ENCODE results near the gene ACKR3.

Gene ACKR3

DNA sequence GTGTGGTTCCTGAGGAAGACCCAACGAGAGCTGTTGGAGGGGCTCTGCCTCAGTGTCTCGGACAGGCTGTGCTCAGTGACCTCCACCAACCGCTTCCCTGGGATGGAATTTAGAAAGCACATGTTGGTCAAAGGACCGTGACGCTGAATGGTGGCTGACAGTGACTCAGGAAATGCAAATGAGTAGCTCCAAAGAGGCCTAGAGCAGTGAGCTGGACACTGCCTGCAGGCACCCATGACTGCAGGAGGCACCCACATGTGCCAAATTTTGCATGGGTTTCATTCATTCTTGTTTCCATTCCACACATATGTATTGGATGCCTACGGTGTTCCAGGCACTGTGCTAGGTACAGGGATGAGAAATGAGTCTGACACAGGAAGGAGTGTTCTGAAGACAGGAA lies 46.4 kb downstream of the ACKR3 start:
- no peak for DNase-seq

DNA sequence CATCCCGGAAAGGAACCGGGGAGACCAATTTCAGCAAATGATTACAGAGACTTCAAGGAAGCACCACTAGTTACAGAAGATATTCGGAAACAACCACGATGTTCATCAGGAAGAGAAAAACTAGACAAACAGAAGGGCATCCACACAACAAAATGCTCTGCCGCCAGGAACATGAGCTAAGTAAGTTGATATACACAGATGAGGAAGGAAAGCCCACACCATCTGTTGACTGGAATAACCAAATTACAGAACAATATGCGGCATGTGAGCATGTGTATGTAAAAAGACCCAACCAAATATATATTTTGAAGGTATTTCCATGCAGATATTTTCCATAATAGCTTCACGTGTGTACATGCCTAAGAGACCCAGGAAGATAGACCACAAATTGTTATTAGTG lies 47.0 kb downstream of the ACKR3 start:
- DNase-seq = no peak

DNA sequence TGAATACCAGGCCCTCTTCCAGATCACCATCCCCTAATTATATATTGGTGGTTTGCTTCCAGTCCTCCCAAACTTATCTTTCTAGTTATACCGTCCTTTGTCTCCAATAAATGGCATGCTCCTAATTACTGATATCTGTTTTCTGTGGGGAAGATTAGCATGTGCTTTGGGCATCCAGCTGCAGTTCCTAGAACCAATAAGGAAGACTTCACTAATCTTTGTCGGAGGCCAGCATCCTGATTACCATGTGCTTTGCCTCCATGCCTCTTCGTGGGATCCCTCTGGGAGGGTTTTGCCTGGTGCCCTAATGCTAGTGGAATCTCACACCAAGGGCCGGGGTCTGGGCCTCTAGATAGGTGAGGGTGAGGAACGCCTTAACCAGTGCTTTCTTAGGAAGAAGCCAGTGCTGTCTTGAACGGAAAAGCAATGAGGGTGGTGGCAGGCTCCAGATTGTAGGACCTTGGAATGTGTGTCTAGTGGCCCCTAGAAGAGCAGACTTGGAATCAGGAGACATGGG lies 47.7 kb downstream of the ACKR3 start:
- DNase-seq = no peak

DNA sequence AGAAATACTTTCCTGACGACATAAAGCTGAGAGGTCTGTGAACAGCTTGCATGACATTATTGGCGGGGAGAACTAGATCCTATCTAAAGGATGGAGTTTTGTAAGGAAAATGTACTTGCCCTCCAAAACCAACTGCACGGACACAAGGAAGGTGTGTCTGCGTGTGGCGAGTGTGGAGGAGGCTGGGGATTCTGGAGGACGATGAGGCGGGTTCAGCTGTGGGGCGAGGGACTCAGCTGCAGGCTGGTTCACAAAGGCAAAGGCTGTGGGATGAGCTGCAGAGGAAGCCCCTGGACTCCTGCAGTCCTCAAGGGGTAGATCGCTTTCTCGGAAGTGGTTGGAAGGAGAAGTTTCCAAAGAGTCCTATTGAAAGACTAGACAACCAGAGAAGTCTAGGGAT lies 48.2 kb downstream of the ACKR3 start:
- no peak for DNase-seq

DNA sequence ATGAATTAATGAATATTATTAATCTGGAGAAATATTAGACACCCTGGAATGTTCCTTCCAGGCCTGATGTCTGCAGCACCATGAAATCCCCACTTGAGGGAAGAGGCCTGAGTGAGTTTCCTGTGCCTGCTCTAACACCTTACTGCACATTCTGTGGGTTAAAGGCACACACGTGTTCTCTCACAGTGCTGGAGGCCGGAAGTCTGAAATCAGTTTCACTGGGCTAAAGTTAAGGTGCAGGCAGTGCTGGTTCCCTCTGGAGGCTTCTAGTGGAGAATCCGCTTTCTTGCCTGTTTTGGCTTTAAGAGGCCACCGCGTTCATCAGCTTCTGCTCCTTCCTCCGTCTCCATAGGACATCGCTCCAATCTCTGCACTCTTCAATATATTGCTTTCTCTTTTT lies 48.7 kb downstream of the ACKR3 start:
- DNase-seq = no peak

DNA sequence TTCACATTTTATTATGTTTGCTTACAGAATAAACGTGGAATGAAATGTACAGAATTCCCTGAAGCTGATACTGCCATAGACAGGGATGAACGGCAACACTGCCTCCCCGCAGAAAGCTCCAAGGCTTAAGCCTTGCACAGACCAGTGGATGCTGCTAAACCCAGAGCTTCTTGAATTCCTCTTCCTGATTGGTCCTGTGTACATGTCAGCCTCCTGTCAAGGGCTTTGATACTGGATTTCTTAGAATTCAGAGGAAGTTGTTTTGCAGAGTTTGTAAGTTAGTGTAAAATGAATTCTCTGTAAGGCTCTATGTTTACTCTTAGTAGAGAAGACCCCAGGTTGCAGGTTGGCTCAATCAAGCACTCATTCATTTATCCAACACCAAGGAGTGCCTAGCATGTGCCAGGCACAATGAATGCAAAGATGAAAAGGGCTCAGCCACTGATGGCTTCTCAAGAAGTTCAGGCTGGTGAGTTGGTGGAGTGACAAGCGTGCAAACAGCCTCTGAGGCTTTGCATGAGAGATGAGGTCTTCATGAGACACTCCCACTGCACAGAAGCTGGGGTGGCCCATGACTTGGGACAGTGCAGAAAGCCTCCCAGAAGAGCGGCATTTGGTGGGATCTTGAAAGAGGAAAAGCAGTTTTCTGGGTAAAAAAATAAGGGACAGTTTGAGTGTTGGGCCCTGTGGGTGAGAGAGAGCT lies 50.4 kb downstream of the ACKR3 start:
- no peak for DNase-seq

DNA sequence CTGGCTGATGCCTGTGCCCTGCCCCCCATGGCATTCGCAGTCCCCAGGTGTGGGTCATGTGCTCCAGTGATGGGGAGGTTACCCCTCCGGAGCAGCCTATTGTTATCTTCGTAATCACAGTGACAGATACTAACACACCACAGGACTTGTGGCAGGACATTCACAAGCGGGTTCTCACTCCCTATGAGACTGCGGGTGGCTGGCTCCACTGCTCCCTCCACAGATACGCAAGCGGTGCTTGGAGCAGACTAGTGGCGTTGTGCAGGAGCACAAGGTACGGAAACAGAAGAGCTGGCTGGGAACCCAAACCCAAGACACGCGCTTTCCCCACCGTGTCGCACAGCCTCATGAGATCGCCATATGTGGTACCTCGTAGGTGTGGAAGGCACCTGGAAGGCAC lies 52.2 kb downstream of the ACKR3 start:
- no peak for DNase-seq

DNA sequence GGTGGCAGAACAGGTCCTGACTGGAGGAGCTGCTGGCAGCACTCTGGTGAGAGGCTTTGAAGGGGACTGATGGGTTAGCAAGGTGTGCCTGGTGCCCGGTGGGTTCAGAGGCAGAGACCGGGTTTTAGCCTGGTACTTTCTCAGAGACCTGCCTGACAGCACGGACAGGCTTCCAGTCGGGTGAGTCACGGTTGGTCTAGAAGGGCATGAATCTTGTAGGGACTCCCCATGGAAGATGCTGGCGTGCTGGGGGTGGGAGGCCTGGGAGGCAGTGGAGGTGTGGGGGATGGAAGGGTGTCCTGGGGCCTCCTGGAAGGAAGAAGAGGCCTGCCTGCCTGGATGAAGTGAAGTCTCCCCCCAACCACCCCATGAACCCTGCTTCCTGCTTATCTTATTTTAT lies 52.6 kb downstream of the ACKR3 start:
- DNase-seq = no peak

DNA sequence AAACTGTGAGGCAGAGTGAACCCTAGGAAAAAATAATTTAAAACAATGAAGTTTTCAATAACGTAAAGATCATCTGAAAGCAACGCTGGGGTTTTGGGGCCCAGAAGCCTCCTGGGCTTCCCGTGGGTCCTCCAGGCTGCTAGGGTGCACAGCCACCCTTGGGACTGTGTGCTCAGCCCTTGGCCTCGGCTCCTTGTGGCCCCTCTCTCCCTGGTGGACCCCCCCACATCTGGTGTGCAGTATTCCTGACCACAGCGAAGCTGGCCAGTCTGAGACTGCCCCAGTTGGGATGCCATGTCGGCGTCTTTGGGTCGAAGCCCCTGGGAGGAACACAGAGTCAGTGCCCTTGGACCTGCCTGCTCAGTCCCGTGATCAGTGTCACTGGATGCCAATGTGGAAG lies 53.0 kb downstream of the ACKR3 start:
- DNase-seq = no peak

DNA sequence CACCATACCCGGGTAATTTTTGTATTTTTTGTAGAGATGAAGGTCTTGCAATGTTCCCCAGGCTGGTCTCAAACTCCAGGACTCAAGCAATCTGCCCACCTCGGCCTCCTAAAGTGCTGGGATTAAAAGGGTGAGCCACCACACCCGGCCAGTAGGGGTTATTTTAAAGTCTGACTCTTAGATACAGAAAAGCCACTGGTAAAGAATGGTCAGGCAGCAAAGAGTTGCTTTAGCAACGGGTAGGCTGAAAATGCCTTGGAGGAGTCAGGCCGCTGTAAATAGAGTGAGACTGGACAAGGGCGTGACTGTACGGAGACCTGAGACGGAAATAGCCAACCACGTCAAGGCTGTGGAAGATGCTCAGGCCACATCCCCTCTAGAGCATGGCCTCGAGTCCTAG lies 54.2 kb downstream of the ACKR3 start:
- DNase-seq = no peak

DNA sequence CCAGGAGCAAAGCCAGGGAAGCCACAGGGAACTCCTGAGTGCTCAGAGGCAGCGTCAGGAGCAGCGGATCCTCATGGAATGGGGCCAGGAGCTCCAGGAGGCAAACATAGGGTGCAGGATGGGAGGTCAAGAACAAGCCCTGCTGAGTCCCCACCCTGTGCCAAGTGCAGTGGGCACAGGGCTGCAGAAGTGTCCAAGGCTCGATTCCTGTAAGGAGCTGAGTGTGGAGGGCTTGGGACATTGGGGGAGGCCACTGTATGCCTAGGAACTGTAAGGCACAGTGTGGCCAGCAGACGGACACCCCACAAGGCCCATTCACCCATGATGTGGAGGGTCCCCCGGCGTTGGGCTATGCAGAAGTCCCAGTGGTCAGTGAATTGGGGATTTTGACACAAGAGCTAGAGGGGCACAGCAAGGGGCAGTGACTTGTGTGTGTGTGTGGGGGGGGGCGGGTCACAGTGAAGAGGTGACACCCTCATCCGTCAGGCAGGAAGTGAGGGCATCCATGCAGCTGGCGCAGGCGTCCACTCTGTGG lies 55.6 kb downstream of the ACKR3 start:
- no peak for DNase-seq

DNA sequence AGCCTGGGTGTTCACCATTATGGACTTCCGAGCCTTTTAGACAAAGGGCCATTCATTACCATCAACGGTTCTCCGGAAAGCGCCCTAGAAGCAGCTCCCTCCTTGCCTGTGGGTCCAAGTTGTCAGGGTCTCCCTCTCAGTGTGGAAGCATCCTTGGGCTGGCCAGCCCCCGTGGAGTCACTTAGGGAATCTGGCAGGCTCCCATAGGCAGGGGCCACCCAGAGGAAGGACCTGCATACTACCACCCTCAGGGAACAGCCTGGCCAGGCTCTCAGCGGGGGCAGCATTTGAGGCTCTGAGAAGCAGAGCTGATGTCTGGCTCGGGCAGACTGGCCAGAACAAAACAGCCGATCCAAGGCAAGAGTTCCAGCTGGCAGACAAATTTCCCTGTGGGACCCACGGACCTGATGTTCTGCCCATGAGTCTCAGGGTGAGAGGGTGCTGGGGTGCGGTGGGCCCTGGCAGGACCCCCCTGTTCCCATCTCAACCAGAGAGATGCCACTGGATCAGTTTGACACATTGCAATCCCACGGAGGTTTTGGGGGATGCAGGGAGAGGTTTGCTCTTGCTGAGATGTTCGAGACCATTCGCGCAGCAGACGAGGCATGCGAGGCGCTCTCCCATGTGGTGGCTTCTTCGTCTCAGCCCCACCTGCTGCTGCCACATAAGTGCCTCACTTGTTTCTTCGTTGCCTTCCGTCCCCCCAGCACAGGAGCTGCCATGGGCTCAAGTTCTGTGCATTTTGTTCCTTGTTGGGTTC lies 56.9 kb downstream of the ACKR3 start:
- no peak for DNase-seq

DNA sequence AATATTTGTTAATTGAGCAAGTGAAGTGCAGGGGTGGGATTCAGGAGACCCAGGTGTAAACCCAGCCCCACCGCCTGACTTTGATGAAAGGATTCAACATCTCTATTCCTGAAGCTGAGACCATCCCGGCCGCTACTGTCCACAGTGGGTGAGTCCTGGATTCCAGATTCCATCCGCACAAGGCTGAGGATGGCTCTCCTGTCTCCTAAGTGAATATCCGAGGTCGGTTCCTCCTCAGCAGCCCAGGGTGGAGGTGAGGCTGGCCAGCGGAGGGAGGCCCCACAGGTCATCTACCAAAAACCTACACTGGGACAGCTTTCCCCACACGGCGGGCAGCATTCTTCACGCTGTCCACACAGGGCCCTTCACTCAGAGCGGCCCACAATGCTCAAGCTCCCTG lies 57.6 kb downstream of the ACKR3 start:
- DNase-seq = no peak

DNA sequence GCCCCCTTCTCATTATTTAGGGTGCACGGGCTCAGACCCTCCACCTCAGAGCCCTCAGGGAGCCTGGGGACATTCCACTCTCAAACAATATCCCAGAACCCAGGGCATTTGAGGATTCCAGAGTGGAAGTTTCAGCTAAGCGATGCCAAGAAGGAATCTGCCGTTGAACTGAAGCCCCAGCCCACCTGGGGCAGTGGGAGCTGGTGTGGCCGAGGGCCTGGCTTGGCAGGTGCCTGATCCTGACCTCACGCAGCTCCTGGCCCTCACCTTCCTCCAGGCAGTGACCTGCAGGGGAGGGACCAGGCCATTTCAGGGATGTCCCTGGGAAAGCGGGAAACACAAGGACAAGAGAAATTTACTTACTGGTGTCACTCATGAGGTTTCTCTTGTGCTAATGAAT lies 58.2 kb downstream of the ACKR3 start:
- DNase-seq = no peak

DNA sequence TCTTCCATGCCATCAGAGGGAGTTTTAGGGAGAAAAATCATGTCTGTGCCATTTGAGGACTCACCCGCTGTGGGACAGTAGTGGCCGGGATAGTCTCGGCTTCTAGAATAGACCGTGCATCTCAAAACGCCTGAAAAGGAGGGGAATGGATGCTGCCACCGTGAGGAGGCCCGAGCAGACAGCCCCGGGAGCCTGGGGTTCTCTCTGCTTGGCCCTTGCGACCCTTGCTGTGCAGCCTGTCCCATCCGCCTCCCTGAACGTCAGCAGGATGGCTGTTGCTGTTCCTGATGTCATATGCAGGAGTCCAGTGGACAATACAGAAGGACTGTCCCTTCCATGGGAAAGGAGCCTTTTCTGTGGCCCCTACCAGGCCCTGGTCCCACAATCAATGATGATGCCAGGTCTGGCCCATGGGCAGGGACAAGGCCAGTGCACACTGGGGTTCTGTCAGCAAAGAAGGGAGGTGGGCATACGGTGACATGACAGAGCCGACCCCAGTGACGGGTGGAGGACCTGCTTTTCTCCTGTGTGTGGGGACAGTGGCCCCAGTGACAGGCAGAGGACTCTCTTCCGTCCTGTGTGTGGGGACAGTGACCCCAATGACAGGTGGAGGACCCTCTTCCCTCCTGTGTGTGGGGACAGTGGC lies 58.8 kb downstream of the ACKR3 start:
- DNase-seq = no peak

DNA sequence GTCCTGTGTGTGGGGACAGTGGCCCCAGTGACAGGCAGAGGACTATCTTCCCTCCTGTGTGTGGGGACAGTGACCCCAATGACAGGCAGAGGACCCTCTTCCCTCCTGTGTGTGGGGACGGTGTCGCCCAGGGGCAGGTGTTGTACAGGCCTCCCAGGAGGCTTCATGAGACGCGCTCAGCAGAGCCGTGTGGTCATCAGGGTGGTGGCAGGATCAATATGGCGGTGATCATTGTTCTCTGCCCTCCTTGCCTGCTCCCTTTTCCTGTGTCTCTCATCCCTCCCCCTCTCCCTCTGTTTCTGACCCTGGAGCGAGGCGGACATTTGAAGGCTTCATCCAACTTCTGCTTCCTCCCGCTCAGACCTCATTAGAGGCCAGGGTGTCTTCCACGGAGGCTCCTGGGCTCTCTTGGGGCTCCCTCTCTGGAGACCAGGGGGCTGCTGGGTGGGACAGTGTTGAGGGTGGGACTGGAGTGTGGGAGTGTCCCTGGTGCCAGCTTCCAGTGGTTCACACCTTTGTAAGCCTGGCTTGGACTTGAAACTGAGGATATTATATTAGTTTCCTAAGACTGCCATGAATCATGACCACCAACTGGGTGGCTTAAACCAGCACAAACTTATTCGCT lies 59.5 kb downstream of the ACKR3 start:
- no peak for DNase-seq

DNA sequence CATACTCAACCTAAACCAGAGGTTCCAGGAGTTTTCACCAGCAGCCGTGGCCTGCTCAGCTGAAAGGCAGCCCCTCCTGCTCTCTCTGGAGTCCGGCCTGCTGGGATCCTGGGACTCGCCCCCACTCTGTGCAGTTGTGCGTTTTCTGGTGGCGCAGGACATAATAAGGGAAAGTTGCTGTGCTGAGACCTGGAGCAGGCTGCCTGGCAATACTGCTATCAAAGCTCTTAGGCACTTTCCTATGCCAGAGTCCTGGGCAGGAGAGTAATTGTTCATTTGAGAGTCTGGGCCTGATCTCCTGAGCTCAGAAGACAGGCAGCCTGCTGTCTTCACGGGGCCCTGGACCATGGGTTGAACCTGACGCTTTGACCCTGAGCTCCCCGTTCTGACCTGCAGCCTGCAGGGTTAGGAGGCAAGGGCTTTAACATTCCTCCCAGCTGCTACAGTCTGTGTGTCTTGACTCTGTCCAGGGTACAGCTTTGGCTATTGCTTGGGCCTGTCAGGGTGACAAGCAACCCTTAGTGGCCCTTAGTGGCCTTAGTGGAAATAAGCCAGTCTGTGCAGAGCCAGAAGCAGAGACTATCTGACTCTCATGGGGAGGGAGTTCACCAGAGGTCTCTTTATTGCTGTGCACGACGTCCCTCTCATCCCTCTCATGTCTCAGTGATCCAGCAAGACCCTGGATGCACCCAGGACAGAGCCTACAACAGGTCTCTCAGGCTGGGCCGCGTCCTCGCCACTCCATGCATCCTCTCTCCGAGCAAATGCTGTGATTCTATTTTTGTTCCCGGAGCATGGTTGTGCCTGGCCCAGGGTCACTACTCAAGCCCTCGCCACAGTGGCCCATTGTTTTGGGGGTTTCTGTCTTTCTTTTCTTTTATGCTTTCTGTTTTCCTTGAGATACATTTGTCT lies 60.6 kb downstream of the ACKR3 start:
- DNase-seq = no peak

DNA sequence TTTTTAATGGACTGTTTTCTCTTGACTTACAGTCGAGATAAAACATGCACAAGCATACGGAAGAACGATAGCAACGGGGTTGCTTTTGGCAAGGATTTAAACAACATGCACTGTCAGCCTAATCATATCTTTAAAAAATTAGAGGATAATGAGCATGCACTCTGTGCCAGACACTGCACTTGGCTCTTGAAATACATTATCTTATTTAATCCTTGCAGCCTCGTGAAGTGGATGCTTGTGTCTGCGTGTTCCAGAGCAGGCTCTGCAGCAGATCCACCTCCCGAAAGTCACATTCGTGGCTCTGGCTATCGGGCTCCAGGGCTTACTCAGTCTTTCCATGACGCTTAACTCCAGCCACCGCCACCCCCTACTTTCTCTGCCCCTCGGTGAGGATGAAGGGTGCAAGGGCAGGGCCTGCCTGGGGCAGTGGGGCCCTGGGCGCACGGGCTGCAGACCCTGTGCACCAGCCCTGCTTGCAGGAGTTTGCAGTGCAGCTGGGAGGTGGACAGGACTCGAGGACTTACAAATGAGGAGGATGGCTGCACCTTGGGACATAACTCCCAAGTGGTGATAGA lies 61.7 kb downstream of the ACKR3 start:
- DNase-seq = no peak

DNA sequence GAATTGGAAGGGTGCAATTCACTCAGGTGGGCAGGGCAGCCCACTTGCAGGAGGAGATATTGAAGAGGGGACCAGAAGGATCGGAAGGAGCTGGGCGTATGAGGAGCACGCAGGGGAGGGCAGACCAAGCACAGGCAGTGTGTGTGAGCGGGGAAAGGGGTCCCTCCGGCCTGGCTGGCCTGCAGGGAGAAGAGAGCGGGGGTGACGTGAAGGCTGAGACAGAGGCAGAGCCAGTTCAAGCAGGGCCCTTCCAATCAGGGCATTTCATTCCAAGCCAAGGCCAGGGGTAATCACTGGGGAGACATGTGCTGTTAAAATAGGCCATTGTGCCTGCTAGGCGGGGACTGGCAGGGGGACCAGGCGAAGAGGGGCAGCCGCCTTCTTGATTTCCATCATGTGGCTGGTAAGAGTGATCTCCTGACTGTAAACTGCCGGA lies 62.2 kb downstream of the ACKR3 start:
- DNase-seq = no peak
